WTC11 (cell line): ENCODE measurements around the gene TMEM121B. TPM values are rescaled to one million over a fixed set of nuclear protein-coding genes. Genes with fewer than 3 reads are reported as not detected.

Experiments used
- ATAC-seq: fragments of 200-7000 bp; cut with Tn5 transposase; 2 replicates; pipeline ENCODE4 v1.10.0; 2021; ENCODE audit warnings: mild to moderate bottlenecking, moderate library complexity
- CTCF ChIA-PET: fragments of 300-600 bp; sonication (Branson Sonifier 250); formaldehyde crosslinking; loops from one replicate; lab custom pipeline; 2021; ENCODE audit warnings: antibody characterized with exemption; lab: Charles Lee
- POLR2A ChIA-PET: fragments of 350-600 bp; sonication (Branson Sonifier 250); formaldehyde crosslinking; loops from one replicate; lab custom pipeline; 2021; ENCODE audit warnings: antibody characterized with exemption; lab: Charles Lee
- DNase-seq: peaks from one replicate; pipeline ENCODE4 v3.0.0; 2021; ENCODE audit warnings: low spot score
- H3K27ac Mint-ChIP-seq: 2 replicates; pipeline ENCODE4 v1.8.0; 2021; ENCODE audit warnings: mixed read lengths
- H3K27me3 Mint-ChIP-seq: 2 replicates; pipeline ENCODE4 v1.8.0; 2021; ENCODE audit warnings: low read depth, mild to moderate bottlenecking, moderate library complexity, mixed read lengths
- H3K36me3 Mint-ChIP-seq: 2 replicates; pipeline ENCODE4 v1.8.0; 2021; ENCODE audit warnings: mixed read lengths
- H3K4me1 Mint-ChIP-seq: 2 replicates; pipeline ENCODE4 v1.8.0; 2022; ENCODE audit warnings: mixed read lengths
- H3K4me3 Mint-ChIP-seq: 2 replicates; pipeline ENCODE4 v1.8.0; 2021; ENCODE audit warnings: mild to moderate bottlenecking, moderate library complexity, mixed read lengths
- H3K9me3 Mint-ChIP-seq: 2 replicates; pipeline ENCODE4 v1.8.0; 2021; ENCODE audit warnings: mixed read lengths
- CBFB ChIP-seq: sonication (generic); formaldehyde crosslinking; IDR thresholded peaks from 2 replicates; pipeline ENCODE4 v1.8.1; 2022; ENCODE audit warnings: mild to moderate bottlenecking, low read depth, missing genetic modification reagents
- EMX1 ChIP-seq: fragments of 250-450 bp; sonication (Bioruptor Pico); IDR thresholded peaks from 2 replicates; pipeline ENCODE4 v1.8.0; 2021; ENCODE audit warnings: mild to moderate bottlenecking
- ESRRA ChIP-seq: sonication (generic); formaldehyde crosslinking; IDR thresholded peaks from 2 replicates; pipeline ENCODE4 v1.8.1; 2022; ENCODE audit warnings: mild to moderate bottlenecking, missing genetic modification reagents, borderline replicate concordance
- GABPB1 ChIP-seq: sonication (generic); formaldehyde crosslinking; IDR thresholded peaks from 2 replicates; pipeline ENCODE4 v1.8.1; 2023; ENCODE audit warnings: mild to moderate bottlenecking, missing genetic modification reagents
- GRHL2 ChIP-seq: fragments of 250-450 bp; sonication (Bioruptor Pico); IDR thresholded peaks from 2 replicates; pipeline ENCODE4 v1.8.0; 2022; ENCODE audit warnings: mild to moderate bottlenecking, moderate library complexity; ENCODE audit not compliant: insufficient replicate concordance, severe bottlenecking
- GTF2I ChIP-seq: fragments of 250-450 bp; sonication (Bioruptor Pico); conservative IDR thresholded peaks from 2 replicates; pipeline ENCODE4 v1.4.0; 2021; ENCODE audit warnings: mild to moderate bottlenecking
- HMGA2 ChIP-seq: fragments of 250-450 bp; sonication (Bioruptor Pico); IDR thresholded peaks from 2 replicates; pipeline ENCODE4 v1.4.0; 2021; ENCODE audit warnings: mild to moderate bottlenecking, moderate library complexity
- MXD4 ChIP-seq: fragments of 250-450 bp; sonication (Bioruptor Pico); IDR thresholded peaks from 2 replicates; pipeline ENCODE4 v1.8.0; 2021; ENCODE audit warnings: mild to moderate bottlenecking, moderate library complexity, borderline replicate concordance
- NFATC4 ChIP-seq: fragments of 250-450 bp; sonication (Bioruptor Pico); IDR thresholded peaks from 2 replicates; pipeline ENCODE4 v1.9.0; 2021; ENCODE audit warnings: mild to moderate bottlenecking
- NFE2L1 ChIP-seq: sonication (generic); formaldehyde crosslinking; IDR thresholded peaks from 2 replicates; pipeline ENCODE4 v1.8.1; 2023; ENCODE audit warnings: missing genetic modification reagents
- PREB ChIP-seq: sonication (generic); formaldehyde crosslinking; IDR thresholded peaks from 2 replicates; pipeline ENCODE4 v1.8.1; 2022; ENCODE audit warnings: mild to moderate bottlenecking, missing genetic modification reagents, moderate library complexity, borderline replicate concordance
- RORB ChIP-seq: fragments of 250-450 bp; sonication (Bioruptor Pico); IDR thresholded peaks from 2 replicates; pipeline ENCODE4 v1.9.0; 2021; ENCODE audit warnings: mild to moderate bottlenecking
- SMAD4 ChIP-seq: sonication (generic); formaldehyde crosslinking; IDR thresholded peaks from 2 replicates; pipeline ENCODE4 v1.8.0; 2022; ENCODE audit warnings: mild to moderate bottlenecking, missing genetic modification reagents
- ZNF317 ChIP-seq: sonication (generic); formaldehyde crosslinking; IDR thresholded peaks from 2 replicates; pipeline ENCODE4 v1.8.1; 2023; ENCODE audit warnings: low read depth, mild to moderate bottlenecking, moderate library complexity, missing genetic modification reagents, borderline replicate concordance
- ZNF416 ChIP-seq: fragments of 250-450 bp; sonication (Bioruptor Pico); IDR thresholded peaks from 2 replicates; pipeline ENCODE4 v1.9.0; 2021; ENCODE audit warnings: mild to moderate bottlenecking, inconsistent platforms
- total RNA-seq: library from RNA; stranded (reverse); gene quantifications from 3 replicates; pipeline ENCODE4 v1.2.3, GENCODE V29; 2021
- TF ChIP-seq, protein P1 (sequence below): sonication (generic); formaldehyde crosslinking; IDR thresholded peaks from 2 replicates; pipeline ENCODE4 v1.8.0; 2022; ENCODE audit warnings: missing genetic modification reagents
- TF ChIP-seq, protein P2 (sequence below): fragments of 250-450 bp; sonication (Bioruptor Pico); IDR thresholded peaks from 2 replicates; pipeline ENCODE4 v1.9.0; 2021; ENCODE audit warnings: mild to moderate bottlenecking
- TF ChIP-seq, protein P3 (sequence below): sonication (generic); formaldehyde crosslinking; IDR thresholded peaks from 2 replicates; pipeline ENCODE4 v1.8.1; 2022; ENCODE audit warnings: low read depth, mild to moderate bottlenecking, moderate library complexity, missing genetic modification reagents, borderline replicate concordance

TMEM121B gene
- total RNA-seq, 1 experiment from 2014 or later = 7.5 TPM

DNA sequence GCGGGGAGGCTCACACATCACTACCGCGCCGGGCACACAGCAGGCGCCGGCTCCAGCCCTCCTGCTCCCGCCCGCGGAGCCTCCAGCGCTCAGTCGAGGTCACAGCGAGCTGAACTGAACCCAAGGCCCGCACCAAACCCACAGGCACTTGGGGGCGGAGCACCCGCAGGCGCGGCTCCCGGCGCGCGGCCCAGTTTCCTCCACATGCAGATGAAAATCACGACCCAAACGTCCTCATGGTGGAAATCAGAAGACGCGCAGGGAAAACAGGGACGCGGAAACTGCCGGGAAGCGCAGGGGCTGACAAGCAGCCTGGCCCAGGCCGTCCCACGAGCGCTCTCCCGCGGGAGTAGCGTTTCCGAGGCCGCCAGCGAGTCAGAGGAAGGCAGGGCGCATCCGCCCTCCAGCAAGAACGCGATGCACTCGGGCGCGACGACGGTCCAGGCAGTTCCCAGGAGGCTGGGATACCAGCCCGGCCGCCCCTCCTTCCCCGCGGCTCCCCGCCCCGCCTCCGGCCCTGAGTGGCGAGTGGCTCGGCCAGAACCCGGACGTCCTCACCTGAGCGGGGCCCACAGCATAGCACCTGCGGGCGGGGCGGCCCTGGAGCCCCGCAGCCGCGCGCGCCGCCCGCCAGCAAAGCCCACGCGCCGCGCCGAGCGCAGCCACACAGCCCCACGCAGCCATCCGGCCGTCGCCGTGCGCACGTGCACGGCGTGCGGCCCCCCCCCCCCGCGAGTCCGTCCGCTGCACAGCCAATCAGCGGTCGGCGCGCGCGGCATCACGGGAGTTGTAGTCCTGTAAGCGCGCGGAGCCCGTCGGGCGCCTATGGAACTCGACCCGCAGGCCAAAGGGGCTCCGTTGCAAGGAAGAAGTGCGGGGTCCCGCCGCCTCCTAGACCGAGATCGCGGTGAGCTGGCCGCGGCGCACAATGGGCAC is 37.7 kb upstream of the TMEM121B start, which contains the start of gene HDHD5 (continued):
- TF ChIP-seq, protein P1, sequence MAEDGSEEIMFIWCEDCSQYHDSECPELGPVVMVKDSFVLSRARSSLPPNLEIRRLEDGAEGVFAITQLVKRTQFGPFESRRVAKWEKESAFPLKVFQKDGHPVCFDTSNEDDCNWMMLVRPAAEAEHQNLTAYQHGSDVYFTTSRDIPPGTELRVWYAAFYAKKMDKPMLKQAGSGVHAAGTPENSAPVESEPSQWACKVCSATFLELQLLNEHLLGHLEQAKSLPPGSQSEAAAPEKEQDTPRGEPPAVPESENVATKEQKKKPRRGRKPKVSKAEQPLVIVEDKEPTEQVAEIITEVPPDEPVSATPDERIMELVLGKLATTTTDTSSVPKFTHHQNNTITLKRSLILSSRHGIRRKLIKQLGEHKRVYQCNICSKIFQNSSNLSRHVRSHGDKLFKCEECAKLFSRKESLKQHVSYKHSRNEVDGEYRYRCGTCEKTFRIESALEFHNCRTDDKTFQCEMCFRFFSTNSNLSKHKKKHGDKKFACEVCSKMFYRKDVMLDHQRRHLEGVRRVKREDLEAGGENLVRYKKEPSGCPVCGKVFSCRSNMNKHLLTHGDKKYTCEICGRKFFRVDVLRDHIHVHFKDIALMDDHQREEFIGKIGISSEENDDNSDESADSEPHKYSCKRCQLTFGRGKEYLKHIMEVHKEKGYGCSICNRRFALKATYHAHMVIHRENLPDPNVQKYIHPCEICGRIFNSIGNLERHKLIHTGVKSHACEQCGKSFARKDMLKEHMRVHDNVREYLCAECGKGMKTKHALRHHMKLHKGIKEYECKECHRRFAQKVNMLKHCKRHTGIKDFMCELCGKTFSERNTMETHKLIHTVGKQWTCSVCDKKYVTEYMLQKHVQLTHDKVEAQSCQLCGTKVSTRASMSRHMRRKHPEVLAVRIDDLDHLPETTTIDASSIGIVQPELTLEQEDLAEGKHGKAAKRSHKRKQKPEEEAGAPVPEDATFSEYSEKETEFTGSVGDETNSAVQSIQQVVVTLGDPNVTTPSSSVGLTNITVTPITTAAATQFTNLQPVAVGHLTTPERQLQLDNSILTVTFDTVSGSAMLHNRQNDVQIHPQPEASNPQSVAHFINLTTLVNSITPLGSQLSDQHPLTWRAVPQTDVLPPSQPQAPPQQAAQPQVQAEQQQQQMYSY (CRISPR knock-in tag) = 0 out of 2 replicates have a peak, but pooled peaks have one; percentile 30
- 0 out of 2 replicates have a peak, but pooled peaks have one; percentile 9 for TF ChIP-seq SMAD4 (CRISPR knock-in tag)
- TF ChIP-seq EMX1 = no peak
- no peak for TF ChIP-seq NFATC4 (CRISPR knock-in tag)
- no peak for TF ChIP-seq MXD4 (CRISPR knock-in tag)
- no peak for TF ChIP-seq ESRRA
- no peak for TF ChIP-seq GTF2I (CRISPR knock-in tag)
- no peak for TF ChIP-seq PREB
- no peak for TF ChIP-seq ZNF317 (CRISPR knock-in tag)
- TF ChIP-seq, protein P2, sequence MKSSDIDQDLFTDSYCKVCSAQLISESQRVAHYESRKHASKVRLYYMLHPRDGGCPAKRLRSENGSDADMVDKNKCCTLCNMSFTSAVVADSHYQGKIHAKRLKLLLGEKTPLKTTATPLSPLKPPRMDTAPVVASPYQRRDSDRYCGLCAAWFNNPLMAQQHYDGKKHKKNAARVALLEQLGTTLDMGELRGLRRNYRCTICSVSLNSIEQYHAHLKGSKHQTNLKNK (CRISPR knock-in tag) = no peak
- TF ChIP-seq, all 79 proteins: peak for 23

DNA sequence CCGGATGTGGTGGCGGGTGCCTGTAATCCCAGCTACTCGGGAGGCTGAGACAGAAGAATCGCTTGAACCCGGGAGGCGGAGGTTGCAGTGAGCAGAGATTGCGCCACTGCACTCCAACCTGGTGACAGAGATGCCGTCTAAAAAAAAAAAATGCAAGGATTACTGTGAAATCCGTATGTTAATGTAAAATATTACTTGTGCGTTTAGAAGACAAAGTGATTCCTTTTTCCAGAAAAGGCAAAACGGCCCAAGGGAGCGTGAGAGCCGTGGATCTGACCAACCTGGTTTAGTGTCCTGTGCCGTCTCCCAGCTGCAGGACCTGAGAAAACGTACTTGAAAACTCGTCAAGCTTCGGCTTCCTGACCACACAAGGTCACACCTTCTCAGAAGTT is 37.0 kb upstream of the TMEM121B start:
- Mint-ChIP-seq H3K36me3 (peaks cover 4% of the 10 kb centered on the region; the same call in 1 of the 2 replicates), H3K27ac (peak overlapping the region; percentile 76), H3K27me3 (peaks cover 5% of the 10 kb centered on the region; the same call in 1 of the 2 replicates), H3K9me3 (no peaks in the 10 kb centered on the region), H3K4me3 (peak overlapping the region; percentile 77), H3K4me1 (peaks cover 32% of the 10 kb centered on the region)
- CTCF ChIA-PET = interaction anchor here (0.6 to 7.9 kb wide), 9 partner anchors 14 to 661 kb away, joined by 3 to 108 read pairs (median 3); partner anchors contain the start of gene TMEM121B
- TF ChIP-seq NFE2L1 (CRISPR knock-in tag) = no peak
- TF ChIP-seq CBFB (CRISPR knock-in tag) = no peak
- no peak for TF ChIP-seq HMGA2 (CRISPR knock-in tag)
- TF ChIP-seq, protein P3, sequence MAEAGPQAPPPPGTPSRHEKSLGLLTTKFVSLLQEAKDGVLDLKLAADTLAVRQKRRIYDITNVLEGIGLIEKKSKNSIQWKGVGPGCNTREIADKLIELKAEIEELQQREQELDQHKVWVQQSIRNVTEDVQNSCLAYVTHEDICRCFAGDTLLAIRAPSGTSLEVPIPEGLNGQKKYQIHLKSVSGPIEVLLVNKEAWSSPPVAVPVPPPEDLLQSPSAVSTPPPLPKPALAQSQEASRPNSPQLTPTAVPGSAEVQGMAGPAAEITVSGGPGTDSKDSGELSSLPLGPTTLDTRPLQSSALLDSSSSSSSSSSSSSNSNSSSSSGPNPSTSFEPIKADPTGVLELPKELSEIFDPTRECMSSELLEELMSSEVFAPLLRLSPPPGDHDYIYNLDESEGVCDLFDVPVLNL (CRISPR knock-in tag) = no peak
- 0 out of 2 replicates have a peak, but pooled peaks have one; percentile 11 for TF ChIP-seq SMAD4 (CRISPR knock-in tag)
- ATAC-seq = no peak
- no peak for DNase-seq
- POLR2A ChIA-PET = interaction anchor here (0.7 to 1.4 kb wide), 2 partner anchors 13 to 115 kb away, joined by 3 read pairs; no protein-coding TSS in a partner anchor

- CTCF ChIA-PET = interaction anchor here (0.6 to 7.9 kb wide), 10 partner anchors 14 to 662 kb away, joined by 3 to 108 read pairs (median 3); partner anchors contain the start of gene TMEM121B
- peaks cover 5% of the 10 kb centered on the region; the same call in 1 of the 2 replicates for H3K27me3 Mint-ChIP-seq
- DNase-seq (no peak), ATAC-seq (no peak)
- peak overlapping the region; percentile 77 for H3K4me3 Mint-ChIP-seq
- no peak for TF ChIP-seq GRHL2 (CRISPR knock-in tag)
- no peak for TF ChIP-seq RORB (CRISPR knock-in tag)
- TF ChIP-seq ZNF416 = no peak
- no peak for TF ChIP-seq GABPB1
- H3K9me3 Mint-ChIP-seq = no peaks in the 10 kb centered on the region
- POLR2A ChIA-PET = interaction anchor here (1.4 kb wide), 1 partner anchor 14 kb away, joined by 3 read pairs; no protein-coding TSS in a partner anchor
- peaks cover 32% of the 10 kb centered on the region for H3K4me1 Mint-ChIP-seq
- peaks cover 4% of the 10 kb centered on the region; the same call in 1 of the 2 replicates for H3K36me3 Mint-ChIP-seq
- no peak overlapping the region for H3K27ac Mint-ChIP-seq
These were observed 36.6 kb upstream of the TMEM121B start for GRCh38 chr22:17157714-17158113.
